ENCODE data around the gene PIEZO1.

Gene PIEZO1

GRCh38 chr16:88693420-88694177 is 91.4 kb downstream of the PIEZO1 start:
- no peak overlapping the region for H3K4me3 ChIP-seq (ENCODE audit: low read depth, low read length)
- no peak for DNase-seq (ENCODE audit: low read depth)
- TF ChIP-seq, protein P1, sequence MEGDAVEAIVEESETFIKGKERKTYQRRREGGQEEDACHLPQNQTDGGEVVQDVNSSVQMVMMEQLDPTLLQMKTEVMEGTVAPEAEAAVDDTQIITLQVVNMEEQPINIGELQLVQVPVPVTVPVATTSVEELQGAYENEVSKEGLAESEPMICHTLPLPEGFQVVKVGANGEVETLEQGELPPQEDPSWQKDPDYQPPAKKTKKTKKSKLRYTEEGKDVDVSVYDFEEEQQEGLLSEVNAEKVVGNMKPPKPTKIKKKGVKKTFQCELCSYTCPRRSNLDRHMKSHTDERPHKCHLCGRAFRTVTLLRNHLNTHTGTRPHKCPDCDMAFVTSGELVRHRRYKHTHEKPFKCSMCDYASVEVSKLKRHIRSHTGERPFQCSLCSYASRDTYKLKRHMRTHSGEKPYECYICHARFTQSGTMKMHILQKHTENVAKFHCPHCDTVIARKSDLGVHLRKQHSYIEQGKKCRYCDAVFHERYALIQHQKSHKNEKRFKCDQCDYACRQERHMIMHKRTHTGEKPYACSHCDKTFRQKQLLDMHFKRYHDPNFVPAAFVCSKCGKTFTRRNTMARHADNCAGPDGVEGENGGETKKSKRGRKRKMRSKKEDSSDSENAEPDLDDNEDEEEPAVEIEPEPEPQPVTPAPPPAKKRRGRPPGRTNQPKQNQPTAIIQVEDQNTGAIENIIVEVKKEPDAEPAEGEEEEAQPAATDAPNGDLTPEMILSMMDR (IDR thresholded peaks at IDR 0.05; ENCODE audit: low read depth, low read length, missing control alignments), result no peak

GRCh38 chr16:88692861-88693260 is 92.2 kb downstream of the PIEZO1 start:
- TF ChIP-seq, protein P1 (IDR thresholded peaks at IDR 0.05; ENCODE audit: low read depth, low read length, missing control alignments), result no peak
- H3K4me3 ChIP-seq (ENCODE audit: low read depth, low read length), result no peak overlapping the region
- DNase-seq (ENCODE audit: low read depth), result no peak

GRCh38 chr16:88691924-88692560 is 93.0 kb downstream of the PIEZO1 start:
- TF ChIP-seq, protein P1 (IDR thresholded peaks at IDR 0.05; ENCODE audit: low read depth, low read length, missing control alignments), result no peak
- no peak for DNase-seq (ENCODE audit: low read depth)
- H3K4me3 ChIP-seq (ENCODE audit: low read depth, low read length), result no peak overlapping the region

DNA sequence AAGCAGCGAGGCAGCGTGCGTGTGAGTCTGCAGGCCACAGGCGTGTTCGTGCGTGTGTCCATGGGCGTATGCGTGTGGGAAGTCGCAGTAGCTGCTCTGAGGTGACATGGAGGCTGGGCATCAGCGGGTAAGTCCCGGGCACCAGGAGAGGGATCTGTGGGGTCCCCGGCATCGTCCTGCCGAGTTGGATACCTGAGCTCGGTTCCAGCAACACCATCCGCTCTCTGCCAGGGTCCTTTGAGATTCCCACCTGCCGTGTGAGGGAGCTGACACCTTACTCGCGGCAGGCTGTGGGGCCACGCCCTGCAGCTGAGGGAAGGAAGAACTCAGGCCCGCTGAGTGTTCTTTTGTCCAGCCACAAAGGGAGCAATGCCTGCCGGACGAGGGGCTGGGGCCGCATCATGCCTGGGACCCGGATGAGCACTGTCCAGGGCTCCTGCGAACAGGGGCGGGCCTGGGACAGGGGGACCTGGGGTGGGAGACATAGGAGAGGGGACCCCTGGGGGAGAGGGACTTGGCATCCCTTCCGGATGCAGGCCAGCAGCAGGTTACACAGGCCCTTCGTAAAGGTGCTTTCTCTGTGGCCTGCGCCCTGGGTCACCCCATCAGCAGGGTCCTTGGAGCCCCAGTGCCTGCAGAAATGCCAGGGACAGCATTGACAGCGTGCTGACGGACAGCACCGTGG is 93.7 kb downstream of the PIEZO1 start:
- TF ChIP-seq, protein P1 (IDR thresholded peaks at IDR 0.05; ENCODE audit: low read depth, low read length, missing control alignments), result no peak
- H3K4me3 ChIP-seq (ENCODE audit: low read depth, low read length), result no peak overlapping the region
- DNase-seq (ENCODE audit: low read depth), result no peak

- no peak for DNase-seq (ENCODE audit: low read depth)
- TF ChIP-seq, protein P1 (IDR thresholded peaks at IDR 0.05; ENCODE audit: low read depth, low read length, missing control alignments), result no peak
- no peak overlapping the region for H3K4me3 ChIP-seq (ENCODE audit: low read depth, low read length)
These were observed 94.5 kb downstream of the PIEZO1 start for GRCh38 chr16:88690341-88691128.

DNA sequence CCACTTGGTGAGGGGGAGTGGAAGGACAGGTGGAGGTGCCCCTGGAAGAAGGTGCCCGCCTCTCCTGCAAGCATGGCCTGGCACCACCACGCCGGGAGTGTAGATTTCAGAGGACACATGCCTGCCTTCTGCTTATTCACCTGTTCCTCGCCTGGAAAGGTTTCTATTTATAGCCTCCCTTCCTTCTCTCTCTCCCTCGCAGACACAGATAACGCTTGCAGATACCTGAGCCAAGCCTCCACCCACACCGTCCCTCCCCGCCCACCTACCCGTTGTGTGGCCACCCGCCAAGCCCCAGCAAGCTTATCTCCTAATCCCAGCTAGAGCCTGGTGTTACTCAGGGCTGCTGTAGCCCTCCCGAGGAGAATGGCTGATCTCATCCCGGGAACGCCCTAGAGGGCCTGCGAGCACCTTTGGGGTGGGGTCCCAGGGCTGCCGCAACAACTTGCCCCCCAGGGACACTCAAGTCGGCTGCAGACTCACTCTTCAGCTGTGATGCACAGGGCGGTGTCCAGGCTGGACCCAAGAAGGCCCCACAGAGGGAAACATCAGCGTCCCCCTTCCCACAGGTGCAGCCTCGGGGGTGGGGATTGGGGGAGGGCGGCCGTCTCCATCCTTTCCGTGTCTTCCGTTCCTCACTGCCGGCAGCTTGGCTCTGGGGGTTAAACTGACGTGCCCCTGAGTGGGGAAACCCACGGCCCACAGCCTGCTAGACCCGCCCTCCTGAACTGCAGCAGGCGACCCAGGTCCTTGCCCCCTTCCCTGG is 96.8 kb downstream of the PIEZO1 start:
- DNase-seq (ENCODE audit: low read depth), result no peak

More for the DNA sequence above, 96.8 kb downstream of the PIEZO1 start:
- no peak overlapping the region for H3K4me3 ChIP-seq (ENCODE audit: low read depth, low read length)
- TF ChIP-seq, protein P1 (IDR thresholded peaks at IDR 0.05; ENCODE audit: low read depth, low read length, missing control alignments), result no peak
